ENCODE results near the gene ASB14. TPM values are rescaled to one million over a fixed set of nuclear protein-coding genes. Genes with fewer than 3 reads are reported as not detected.

Gene ASB14
- polyA plus RNA-seq, 1 donor, result 1.1 TPM

GRCh38 chr3:57257678-57258077, 34.8 kb downstream of the ASB14 start:
- no peak for DNase-seq

GRCh38 chr3:57256844-57257243, 35.6 kb downstream of the ASB14 start:
- DNase-seq, result no peak

- DNase-seq, result no peak
Observed at GRCh38 chr3:57252404-57252803, 40.1 kb downstream of the ASB14 start.

GRCh38 chr3:57244946-57245345, 47.5 kb downstream of the ASB14 start:
- DNase-seq, result no peak

- DNase-seq, result no peak
Observed at GRCh38 chr3:57234613-57235575, 57.6 kb downstream of the ASB14 start.

DNA sequence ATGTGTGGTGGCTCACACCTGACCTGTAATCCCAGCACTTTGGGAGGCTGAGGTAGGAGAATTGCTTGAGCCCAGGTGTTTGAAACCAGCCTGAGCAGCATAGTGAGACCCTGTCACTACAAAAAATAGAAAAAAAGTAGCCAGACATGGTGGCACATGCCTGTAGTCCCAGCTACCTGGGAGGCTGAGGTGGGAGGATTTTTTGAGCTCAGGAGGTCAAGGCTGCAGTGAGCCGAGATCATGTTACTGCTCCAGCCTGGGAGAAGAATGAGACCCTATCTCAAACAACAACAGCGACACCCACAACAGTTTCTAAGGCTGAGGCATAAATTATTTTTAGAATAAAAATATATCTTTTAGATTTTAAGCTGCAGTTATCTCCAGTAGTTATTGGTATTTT, 58.7 kb downstream of the ASB14 start:
- DNase-seq, result no peak

- DNase-seq, result no peak
Observed at GRCh38 chr3:57230006-57230405, 62.5 kb downstream of the ASB14 start.

DNA sequence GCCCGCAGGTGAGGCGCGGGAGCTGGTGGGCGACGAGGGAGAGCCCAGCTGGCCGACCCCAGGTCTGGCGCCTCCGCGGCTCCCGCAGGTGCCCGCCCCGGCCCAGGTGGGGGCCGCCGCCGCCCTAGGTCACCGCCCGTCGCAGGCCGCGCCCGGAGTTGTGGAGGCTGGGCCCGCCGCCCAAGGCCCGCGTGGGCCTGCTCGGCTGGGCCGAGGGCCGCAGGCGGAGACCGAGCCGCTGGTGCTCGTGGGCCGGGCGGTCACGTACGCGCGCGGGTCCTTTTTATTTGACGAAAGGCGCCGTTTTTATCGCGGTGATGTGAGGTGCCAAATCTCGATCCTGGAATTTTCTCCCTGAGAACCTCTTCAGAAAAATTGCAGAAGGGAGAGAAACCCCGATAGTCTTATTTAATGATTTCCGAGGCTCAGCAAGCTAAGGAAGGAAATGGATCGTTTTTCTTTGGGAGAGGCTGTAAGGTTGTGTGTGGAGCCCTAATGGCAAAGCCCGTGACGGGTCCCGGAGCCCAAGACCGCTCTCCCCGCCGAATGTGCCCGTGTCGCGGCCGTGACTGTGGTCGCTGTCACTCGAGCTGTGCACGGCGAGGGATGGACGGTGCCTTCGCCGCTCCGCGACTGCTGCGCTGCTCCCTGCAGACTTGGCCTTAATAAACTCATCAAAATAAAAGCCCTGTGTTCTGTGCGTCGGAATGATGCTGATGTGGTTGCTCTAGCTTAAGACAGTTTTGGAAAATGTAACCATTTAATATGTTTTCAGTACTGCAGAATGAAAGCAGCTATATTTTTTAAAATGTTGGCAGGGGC, 64.3 kb downstream of the ASB14 start:
- peak; percentile 81 for DNase-seq

DNA sequence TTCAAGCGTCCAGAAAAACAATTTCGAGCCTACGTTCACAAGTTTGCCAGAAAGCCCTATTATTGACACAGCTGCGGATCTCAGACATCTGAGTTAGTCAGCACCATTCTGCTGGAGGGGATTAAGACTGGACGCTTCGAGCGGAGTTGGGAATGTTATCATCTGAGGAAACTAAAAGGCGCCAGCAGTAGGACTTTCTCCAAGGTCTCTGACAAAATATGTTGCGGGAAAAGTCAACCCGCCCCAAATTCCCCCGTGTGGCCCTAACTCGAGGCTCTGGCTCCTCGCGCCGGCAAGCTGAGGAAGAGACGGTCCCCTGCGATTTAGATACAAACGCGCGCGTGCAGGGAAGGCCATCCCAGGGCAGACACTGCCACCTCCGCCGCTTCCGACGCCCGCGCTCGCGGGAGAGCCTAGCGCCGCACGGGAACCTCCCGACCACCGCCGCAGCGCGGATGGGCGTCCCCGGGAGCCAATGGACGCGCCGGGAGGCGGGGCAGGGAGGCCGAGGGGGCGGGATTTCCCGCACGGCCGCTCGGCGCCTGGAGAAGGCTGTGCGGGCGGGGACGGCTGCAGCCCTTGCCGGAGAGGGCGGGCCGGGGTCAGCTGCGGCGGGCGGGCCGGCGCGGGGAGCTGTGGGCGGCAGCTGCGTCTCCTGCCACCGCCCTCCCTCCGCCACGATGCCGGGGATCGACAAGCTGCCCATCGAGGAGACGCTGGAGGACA, 65.1 kb downstream of the ASB14 start, which contains the start of gene APPL1:
Gene APPL1, plus strand, starts transcription at position 526 of the 726 bp plus-strand sequence. Its CDS starts 155 bp downstream, at position 681.
- peak; percentile 96 for DNase-seq

- DNase-seq, result no peak
Observed at GRCh38 chr3:57226176-57226575, 66.3 kb downstream of the ASB14 start.

- no peak for DNase-seq
Observed at GRCh38 chr3:57224856-57225255, 67.6 kb downstream of the ASB14 start.

- peak; percentile 34 for DNase-seq
Observed at GRCh38 chr3:57221883-57222282, 70.6 kb downstream of the ASB14 start.

Other genes with a start within 250 kb of the ASB14 start
- gene SPATA12, start 232.0 kb downstream of the ASB14 start, polyA plus RNA-seq (ENCODE audit: insufficient read length), result 0.08 TPM
- gene IL17RD, start 127.3 kb downstream of the ASB14 start, polyA plus RNA-seq (ENCODE audit: insufficient read length), result 24.4 TPM
- 2.1 TPM for gene HESX1, start 92.7 kb downstream of the ASB14 start, polyA plus RNA-seq (ENCODE audit: insufficient read length)
- 35.9 TPM for gene APPL1, start 65.0 kb downstream of the ASB14 start, polyA plus RNA-seq (ENCODE audit: insufficient read length)